ENCODE measurements around the gene SMURF2. TPM values are rescaled to one million over a fixed set of nuclear protein-coding genes. Genes with fewer than 3 reads are reported as not detected.

SMURF2 gene
- total RNA-seq, 1 experiment from 2014 or later, result 35.3 TPM

GRCh38 chr17:64688481-64688880 lies 26.4 kb upstream of the SMURF2 start:
- H3K4me1 ChIP-seq (ENCODE audit: insufficient read depth, low read length), result no peaks in the 10 kb centered on the region
- Mint-ChIP-seq H3K4me3 (no peak overlapping the region), H3K4me1 (peaks cover 3 to 9% of the 10 kb centered on the region in 2 experiments), H3K27me3 (ENCODE audit: low read depth) (no peaks in the 10 kb centered on the region; the same call in 1 of the 2 replicates), H3K27ac (no peak overlapping the region), H3K9me3 (no peaks in the 10 kb centered on the region), H3K36me3 (ENCODE audit: insufficient read depth in 1 of 3, low read depth in 3 of 3) (no peaks in the 10 kb centered on the region)
- H3K9me3 ChIP-seq (ENCODE audit: control insufficient read depth, low read depth, low read length), result no peaks in the 10 kb centered on the region
- no peak overlapping the region for H3K4ac ChIP-seq (ENCODE audit: low read depth, low read length)
- no peak overlapping the region for H2AK5ac ChIP-seq (ENCODE audit: insufficient read length, low read length)
- no peak overlapping the region for H2BK12ac ChIP-seq (ENCODE audit: insufficient read length, low read depth, low read length)
- H4K91ac ChIP-seq (ENCODE audit: insufficient read length, low read depth, low read length), result no peak overlapping the region
- no peaks in the 10 kb centered on the region for H3K79me1 ChIP-seq (ENCODE audit: insufficient read depth, low read depth, low read length, poor library complexity, severe bottlenecking)
- no peak overlapping the region for H4K8ac ChIP-seq (replicated peaks; ENCODE audit: insufficient read length, low read depth, low read length)
- H3K79me2 ChIP-seq (ENCODE audit: insufficient read depth, low read length), result no peaks in the 10 kb centered on the region
- H3K4me2 ChIP-seq (ENCODE audit: insufficient read depth, insufficient read length, low read length), result no peak overlapping the region
- TF ChIP-seq CTCF (conservative IDR thresholded peaks at IDR 0.05), result no peak
- H2BK15ac ChIP-seq (ENCODE audit: low read depth, low read length), result no peak overlapping the region
- H2AFZ ChIP-seq (ENCODE audit: low read length), result no peak overlapping the region
- no peak overlapping the region for H3K56ac ChIP-seq (ENCODE audit: insufficient read length, low read depth, low read length)
- H3T11ph ChIP-seq (ENCODE audit: low read length), result no peak overlapping the region
- H2BK5ac ChIP-seq (ENCODE audit: insufficient read length, low read length), result no peak overlapping the region
- H3K14ac ChIP-seq (ENCODE audit: insufficient read depth, low read length), result no peak overlapping the region
- H3K9ac ChIP-seq (ENCODE audit: extremely low read depth, insufficient read length, low read length), result no peak overlapping the region
- no peak overlapping the region for H3K27ac ChIP-seq (ENCODE audit: insufficient read length, low read depth, low read length)
- DNase-seq, result no peak
- H4K20me1 ChIP-seq (ENCODE audit: control insufficient read depth, insufficient read depth, insufficient read length), result no peaks in the 10 kb centered on the region
- WGBS (ENCODE audit: extremely low coverage, insufficient read length, low lambda C conversion rate), result no CpG with 5 or more reads among the region's 5 CpGs
- no peak overlapping the region for H2BK120ac ChIP-seq (ENCODE audit: low read depth, low read length, poor library complexity, severe bottlenecking)
- no peak overlapping the region for H3K23ac ChIP-seq (ENCODE audit: insufficient read length, low read depth, low read length)
- H3K27me3 ChIP-seq (ENCODE audit: insufficient read depth, low read length), result no peaks in the 10 kb centered on the region
- no peak overlapping the region for H4K5ac ChIP-seq (ENCODE audit: insufficient read length, low read depth, low read length)
- H3K23me2 ChIP-seq (ENCODE audit: insufficient read length, low read depth, low read length, poor library complexity, severe bottlenecking), result no peaks in the 10 kb centered on the region
- H2BK20ac ChIP-seq (ENCODE audit: low read depth, low read length, poor library complexity, severe bottlenecking), result no peak overlapping the region
- no peak overlapping the region for H3K18ac ChIP-seq (ENCODE audit: insufficient read length, low read depth, low read length)
